Measurements from ENCODE around the gene LYRM4. TPM values are rescaled to one million over a fixed set of nuclear protein-coding genes. Genes with fewer than 3 reads are reported as not detected.

The LYRM4 gene
- total RNA-seq, 1 experiment from 2014 or later, result 37.0 TPM

DNA sequence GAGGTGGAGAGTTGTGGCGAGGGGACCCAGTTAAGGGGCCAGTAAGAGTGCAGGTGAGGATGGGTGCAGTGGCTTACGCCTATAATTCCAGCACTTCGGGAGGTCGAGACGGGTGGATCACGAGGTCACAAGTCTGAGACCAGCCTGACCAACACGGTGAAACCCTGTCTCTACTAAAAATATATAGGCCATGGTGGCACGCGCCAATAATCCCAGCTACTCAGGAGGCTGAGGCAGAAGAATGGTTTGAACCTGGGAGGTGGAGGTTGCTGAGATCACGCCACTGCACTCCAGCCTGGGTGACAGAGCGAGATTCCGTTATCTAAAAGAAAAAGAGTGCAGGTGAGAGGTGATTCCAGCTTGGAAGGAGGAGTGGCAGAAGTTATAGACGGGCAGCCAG lies 147.7 kb downstream of the LYRM4 start:
- Histone ChIP-seq H3K79me2 (ENCODE audit: low read depth) (no peaks in the 10 kb centered on the region), H3F3A (ENCODE audit: insufficient read depth, low read depth) (no peaks in the 10 kb centered on the region), H4K20me1 (ENCODE audit: insufficient read depth) (no peaks in the 10 kb centered on the region), H2AFZ (no peak overlapping the region), H3K36me3 (ENCODE audit: low read depth) (no peaks in the 10 kb centered on the region), H3K27ac (no peak overlapping the region), H3K27me3 (ENCODE audit: insufficient read depth, low read depth) (no peaks in the 10 kb centered on the region), H3K9me3 (ENCODE audit: insufficient read depth, low read depth) (no peaks in the 10 kb centered on the region), H3K4me2 (no peak overlapping the region), H3K4me3 (no peak overlapping the region), H3K9me2 (ENCODE audit: insufficient read depth) (no peaks in the 10 kb centered on the region), H3K4me1 (replicated peaks; ENCODE audit: insufficient read depth) (no peaks in the 10 kb centered on the region)
- DNase-seq, result no peak
- TF ChIP-seq, protein P1, sequence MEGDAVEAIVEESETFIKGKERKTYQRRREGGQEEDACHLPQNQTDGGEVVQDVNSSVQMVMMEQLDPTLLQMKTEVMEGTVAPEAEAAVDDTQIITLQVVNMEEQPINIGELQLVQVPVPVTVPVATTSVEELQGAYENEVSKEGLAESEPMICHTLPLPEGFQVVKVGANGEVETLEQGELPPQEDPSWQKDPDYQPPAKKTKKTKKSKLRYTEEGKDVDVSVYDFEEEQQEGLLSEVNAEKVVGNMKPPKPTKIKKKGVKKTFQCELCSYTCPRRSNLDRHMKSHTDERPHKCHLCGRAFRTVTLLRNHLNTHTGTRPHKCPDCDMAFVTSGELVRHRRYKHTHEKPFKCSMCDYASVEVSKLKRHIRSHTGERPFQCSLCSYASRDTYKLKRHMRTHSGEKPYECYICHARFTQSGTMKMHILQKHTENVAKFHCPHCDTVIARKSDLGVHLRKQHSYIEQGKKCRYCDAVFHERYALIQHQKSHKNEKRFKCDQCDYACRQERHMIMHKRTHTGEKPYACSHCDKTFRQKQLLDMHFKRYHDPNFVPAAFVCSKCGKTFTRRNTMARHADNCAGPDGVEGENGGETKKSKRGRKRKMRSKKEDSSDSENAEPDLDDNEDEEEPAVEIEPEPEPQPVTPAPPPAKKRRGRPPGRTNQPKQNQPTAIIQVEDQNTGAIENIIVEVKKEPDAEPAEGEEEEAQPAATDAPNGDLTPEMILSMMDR (conservative IDR thresholded peaks at IDR 0.05), result no peak
- no peak for TF ChIP-seq EZH2 (IDR thresholded peaks at IDR 0.05; ENCODE audit: low read depth)
- BruUV-seq (replicated peaks), result no TSS peak
- intact Hi-C loops (cut with micrococcal nuclease; ENCODE audit: unreplicated experiment), result no loop called here
- POLR2A ChIA-PET (ENCODE audit: unreplicated experiment), result no interaction called here
- CTCF ChIA-PET, result no interaction called here

- no peaks in the 10 kb centered on the region for H3K79me2 ChIP-seq (ENCODE audit: low read depth)
- H2AFZ ChIP-seq, result no peak overlapping the region
- H3F3A ChIP-seq (ENCODE audit: insufficient read depth, low read depth), result no peaks in the 10 kb centered on the region
- no peaks in the 10 kb centered on the region for H3K27me3 ChIP-seq (ENCODE audit: insufficient read depth, low read depth)
- no peak overlapping the region for H3K4me3 ChIP-seq
- H3K27ac ChIP-seq, result no peak overlapping the region
- no peak overlapping the region for H3K4me2 ChIP-seq
- no peaks in the 10 kb centered on the region for H3K9me3 ChIP-seq (ENCODE audit: insufficient read depth, low read depth)
- no peaks in the 10 kb centered on the region for H3K9me2 ChIP-seq (ENCODE audit: insufficient read depth)
- DNase-seq, result peak in 1 of 2 experiments; percentile 54
- BruUV-seq (replicated peaks), result no TSS peak
- H4K20me1 ChIP-seq (ENCODE audit: insufficient read depth), result no peaks in the 10 kb centered on the region
- no peaks in the 10 kb centered on the region for H3K36me3 ChIP-seq (ENCODE audit: low read depth)
- ChIA-PET POLR2A (ENCODE audit: unreplicated experiment) (no interaction called here), CTCF (no interaction called here)
- no peaks in the 10 kb centered on the region for H3K4me1 ChIP-seq (replicated peaks; ENCODE audit: insufficient read depth)
- intact Hi-C loops (cut with micrococcal nuclease; ENCODE audit: unreplicated experiment), result no loop called here
- TF ChIP-seq, protein P1 (conservative IDR thresholded peaks at IDR 0.05), result no peak
- no peak for TF ChIP-seq EZH2 (IDR thresholded peaks at IDR 0.05; ENCODE audit: low read depth)
These were observed 148.5 kb downstream of the LYRM4 start for GRCh38 chr6:5112066-5112799.

- H3K9me3 ChIP-seq (ENCODE audit: insufficient read depth, low read depth), result no peaks in the 10 kb centered on the region
- CTCF ChIA-PET, result no interaction called here
- H4K20me1 ChIP-seq (ENCODE audit: insufficient read depth), result no peaks in the 10 kb centered on the region
- H3K4me3 ChIP-seq, result no peak overlapping the region
- no peaks in the 10 kb centered on the region for H3K27me3 ChIP-seq (ENCODE audit: insufficient read depth, low read depth)
- POLR2A ChIA-PET (ENCODE audit: unreplicated experiment), result no interaction called here
- no peak for DNase-seq
- H2AFZ ChIP-seq, result no peak overlapping the region
- H3F3A ChIP-seq (ENCODE audit: insufficient read depth, low read depth), result no peaks in the 10 kb centered on the region
- no peak for TF ChIP-seq EZH2 (IDR thresholded peaks at IDR 0.05; ENCODE audit: low read depth)
- TF ChIP-seq, protein P1 (conservative IDR thresholded peaks at IDR 0.05), result no peak
- H3K79me2 ChIP-seq (ENCODE audit: low read depth), result no peaks in the 10 kb centered on the region
- no peaks in the 10 kb centered on the region for H3K9me2 ChIP-seq (ENCODE audit: insufficient read depth)
- no peaks in the 10 kb centered on the region for H3K4me1 ChIP-seq (replicated peaks; ENCODE audit: insufficient read depth)
- intact Hi-C loops (cut with micrococcal nuclease; ENCODE audit: unreplicated experiment), result no loop called here
- H3K4me2 ChIP-seq, result no peak overlapping the region
- no TSS peak for BruUV-seq (replicated peaks)
- H3K36me3 ChIP-seq (ENCODE audit: low read depth), result no peaks in the 10 kb centered on the region
- H3K27ac ChIP-seq, result no peak overlapping the region
These were observed 149.1 kb downstream of the LYRM4 start for GRCh38 chr6:5111626-5112025.
